ENCODE data around the gene TTLL11. TPM values are rescaled to one million over a fixed set of nuclear protein-coding genes. Genes with fewer than 3 reads are reported as not detected.
"Not testable (repeated sequence)": the region's sequence is repeated elsewhere in the genome, so short reads cannot be mapped to it uniquely, and the experiment has no call there.

Gene TTLL11
- polyA plus RNA-seq, 1 of the 3 experiments (the other 2 are of a cell fraction): 6.8 TPM

- TF ChIP-seq MXI1 (IDR thresholded peaks at IDR 0.05; ENCODE audit: low read depth, low read length) (no peak), CHD2 (IDR thresholded peaks at IDR 0.05; ENCODE audit: low read length, partially characterized antibody) (no peak), RFX5 (IDR thresholded peaks at IDR 0.05; ENCODE audit: low read length) (no peak), RCOR1 (IDR thresholded peaks at IDR 0.05; ENCODE audit: low read length) (no peak)
Observed at GRCh38 chr9:121981118-121981883, 111.8 kb downstream of the TTLL11 start (continued).

GRCh38 chr9:121980665-121981064 is 112.4 kb downstream of the TTLL11 start:
- CTCF ChIA-PET: interaction anchor here (0.7 to 1.6 kb wide), 2 partner anchors 69 to 1148 kb away, joined by 3 read pairs; no protein-coding TSS in a partner anchor
- H2AFZ ChIP-seq (ENCODE audit: low read depth): not testable (repeated sequence)

GRCh38 chr9:121979736-121980135 is 113.4 kb downstream of the TTLL11 start:
- H3F3A ChIP-seq (replicated peaks; ENCODE audit: insufficient read depth): peaks cover 10% of the 10 kb centered on the region
- no peaks in the 10 kb centered on the region for H4K20me1 ChIP-seq (ENCODE audit: insufficient read depth)
- no peaks in the 10 kb centered on the region for H3K79me2 ChIP-seq (ENCODE audit: insufficient read depth)
- no peak overlapping the region for H3K4me3 ChIP-seq (ENCODE audit: low read depth in 2 of 2, low read length in 1 of 2)
- no peaks in the 10 kb centered on the region for H3K9me3 ChIP-seq
- H3K9me2 ChIP-seq: no peaks in the 10 kb centered on the region
- H3K36me3 ChIP-seq (replicated peaks in 1 of 2; ENCODE audit: control insufficient read depth in 1 of 2, insufficient read depth in 2 of 2, low read length in 1 of 2): peaks cover 0 to 4% of the 10 kb centered on the region in 2 experiments
- TF ChIP-seq NRF1 (IDR thresholded peaks at IDR 0.05; ENCODE audit: low read depth, low read length): no peak
- TF ChIP-seq RFX5 (IDR thresholded peaks at IDR 0.05; ENCODE audit: low read length): no peak
- TF ChIP-seq MXI1 (IDR thresholded peaks at IDR 0.05; ENCODE audit: low read depth, low read length): no peak
- no peak for TF ChIP-seq GABPA (IDR thresholded peaks at IDR 0.05; ENCODE audit: low read depth)
- no peak for TF ChIP-seq MAX (IDR thresholded peaks at IDR 0.05; ENCODE audit: low read depth)
- TF ChIP-seq TAF1 (IDR thresholded peaks at IDR 0.05; ENCODE audit: borderline replicate concordance, low read depth, low read length): no peak
- TF ChIP-seq PBX3 (IDR thresholded peaks at IDR 0.05): no peak
- TF ChIP-seq YY1 (IDR thresholded peaks at IDR 0.05; ENCODE audit: low read depth): no peak
- TF ChIP-seq USF1 (IDR thresholded peaks at IDR 0.05; ENCODE audit: borderline replicate concordance, low read depth): no peak
- TF ChIP-seq SMC3 (IDR thresholded peaks at IDR 0.05; ENCODE audit: low read depth, low read length): no peak
- TF ChIP-seq RXRA (IDR thresholded peaks at IDR 0.05; ENCODE audit: borderline replicate concordance, low read depth): no peak
- TF ChIP-seq ZBTB33 (IDR thresholded peaks at IDR 0.05; ENCODE audit: borderline replicate concordance, low read depth): no peak
- TF ChIP-seq SIN3A (IDR thresholded peaks at IDR 0.05; ENCODE audit: borderline replicate concordance, low read depth, low read length): no peak
- TF ChIP-seq MEF2A (IDR thresholded peaks at IDR 0.05; ENCODE audit: borderline replicate concordance, low read depth): no peak
- ChIA-PET CTCF (interaction anchor here (0.7 to 1.7 kb wide), 4 partner anchors 12 to 296 kb away, joined by 3 to 4 read pairs (median 3); no protein-coding TSS in a partner anchor), POLR2A (no interaction called here)
- H3K27ac ChIP-seq (ENCODE audit: low read depth in 2 of 2, low read length in 1 of 2): no peak overlapping the region
- no peaks in the 10 kb centered on the region for H3K27me3 ChIP-seq (ENCODE audit: insufficient read depth)
- DNase-seq: no peak
- H3K9ac ChIP-seq: no peak overlapping the region
- 76% methylated on average over 1 of the region's 1 CpG for WGBS (ENCODE audit: low lambda C conversion rate)
- peaks cover 0 to 10% of the 10 kb centered on the region in 2 experiments; a peak in 2 of 4 replicates for H3K4me1 ChIP-seq (ENCODE audit: control insufficient read depth in 1 of 2, insufficient read depth in 2 of 2, low read depth in 1 of 2, low read length in 1 of 2)
- no peak overlapping the region for H3K4me2 ChIP-seq
- H2AFZ ChIP-seq (ENCODE audit: low read depth): no peak overlapping the region

More at GRCh38 chr9:121980665-121981064, 112.4 kb downstream of the TTLL11 start:
- DNase-seq; H3K4me3 ChIP-seq (ENCODE audit: low read depth in 2 of 2, low read length in 1 of 2); H3K36me3 ChIP-seq (replicated peaks in 1 of 2; ENCODE audit: control insufficient read depth in 1 of 2, insufficient read depth in 2 of 2, low read length in 1 of 2); H3K9ac ChIP-seq; H3K9me2 ChIP-seq; H3K27ac ChIP-seq (ENCODE audit: low read depth in 2 of 2, low read length in 1 of 2); H3K79me2 ChIP-seq (ENCODE audit: insufficient read depth); H3K27me3 ChIP-seq (ENCODE audit: insufficient read depth); H3K4me2 ChIP-seq; H4K20me1 ChIP-seq (ENCODE audit: insufficient read depth); POLR2A ChIA-PET; H3K9me3 ChIP-seq: not testable (repeated sequence)
- Histone ChIP-seq H3K4me1 (ENCODE audit: control insufficient read depth in 1 of 2, insufficient read depth in 2 of 2, low read depth in 1 of 2, low read length in 1 of 2) (peaks cover 0 to 15% of the 10 kb centered on the region in 2 experiments; a peak in 2 of 4 replicates), H3F3A (replicated peaks; ENCODE audit: insufficient read depth) (peaks cover 20% of the 10 kb centered on the region)
- 100% methylated on average over 1 of the region's 1 CpG for WGBS (ENCODE audit: low lambda C conversion rate)

Measured in SK-N-SH (cell line).